ENCODE data around the gene ATL2. TPM values are rescaled to one million over a fixed set of nuclear protein-coding genes. Genes with fewer than 3 reads are reported as not detected.

Gene ATL2
- total and polyA plus RNA-seq, 2 donors (not counting 1 experiment from before 2014, with no cell fraction given): 21.1 to 69.0 TPM

- Histone ChIP-seq H3K27ac (ENCODE audit: low read length in 2 of 2) (no peak overlapping the region), H3K4me3 (ENCODE audit: control extremely low read depth in 1 of 5, extremely low read depth in 1 of 5, insufficient read depth in 1 of 5, low read depth in 2 of 5, low read length in 4 of 5) (peak overlapping the region in 1 of 5 experiments; percentile 1), H2AFZ (ENCODE audit: insufficient read depth, low read depth, low read length, poor library complexity, severe bottlenecking) (peak overlapping the region; percentile 43), H3K9me3 (ENCODE audit: control extremely low read depth in 1 of 3, control insufficient read depth in 2 of 3, insufficient read depth in 1 of 3, low read length in 2 of 3) (no peaks in the 10 kb centered on the region), H3K36me3 (replicated peaks in 1 of 2; ENCODE audit: control extremely low read depth in 1 of 2, control insufficient read depth in 1 of 2, extremely low read depth in 1 of 2, insufficient read depth in 2 of 2, low read length in 1 of 2) (no peaks in the 10 kb centered on the region), H3K4me1 (ENCODE audit: control insufficient read depth in 2 of 2, insufficient read depth in 2 of 2, low read length in 2 of 2) (peaks cover 9 to 17% of the 10 kb centered on the region in 2 donors), H4K20me1 (ENCODE audit: control insufficient read depth, insufficient read depth, low read length, poor library complexity, severe bottlenecking) (peaks cover 7% of the 10 kb centered on the region), H3K9ac (ENCODE audit: low read length) (no peak overlapping the region), H3K79me2 (ENCODE audit: control insufficient read depth, insufficient read depth, low read length) (peaks cover 10% of the 10 kb centered on the region), H3K27me3 (replicated peaks in 1 of 4; ENCODE audit: control extremely low read depth in 1 of 4, control insufficient read depth in 3 of 4, insufficient read depth in 4 of 4, low read length in 3 of 4) (no peaks in the 10 kb centered on the region), H3K4me2 (replicated peaks; ENCODE audit: low read depth, low read length, poor library complexity, severe bottlenecking) (no peak overlapping the region)
- Mint-ChIP-seq H3K4me1 (peaks cover 21% of the 10 kb centered on the region), H3K4me3 (no peak overlapping the region), H3K27me3 (no peaks in the 10 kb centered on the region), H3K27ac (no peak overlapping the region), H3K9me3 (ENCODE audit: insufficient read depth) (no peaks in the 10 kb centered on the region)
- ChIA-PET POLR2A (interaction anchor here (0.6 kb wide), 2 partner anchors 15 to 65 kb away, joined by 3 to 4 read pairs; no protein-coding TSS in a partner anchor), CTCF (interaction anchor here (1.6 kb wide), 1 partner anchor 127 kb away, joined by 3 read pairs; no protein-coding TSS in a partner anchor)
- no peak for DNase-seq
- no peak for ATAC-seq (ENCODE audit: low read depth)
- 23% methylated on average over 10 of the region's 10 CpGs for WGBS (ENCODE audit: insufficient coverage)
- TF ChIP-seq EZH2 (IDR thresholded peaks at IDR 0.05; ENCODE audit: borderline replicate concordance, insufficient read depth, low read depth, low read length, poor library complexity, severe bottlenecking): no peak
- no peak for TF ChIP-seq CTCF (IDR thresholded peaks at IDR 0.05)
- intact Hi-C loops (cut with micrococcal nuclease): no loop called here
Measured at GRCh38 chr2:38380397-38381130, 3.5 kb upstream of the ATL2 start.
